OCI-LY7 (cell line): ENCODE results near the gene TRIB2. TPM values are rescaled to one million over a fixed set of nuclear protein-coding genes. Genes with fewer than 3 reads are reported as not detected.

Experiments used
- BruUV-seq: library from RNA; stranded (reverse); fragments of 400-500 nt; replicated peaks from 2 replicates; lab custom pipeline; 2021; lab: Mats Ljungman, UMichigan
- CTCF ChIA-PET: fragments of 300-600 bp; sonication (Branson Sonifier 250); formaldehyde crosslinking; loops from one replicate; lab custom pipeline; 2022; ENCODE audit warnings: antibody characterized with exemption; ENCODE audit not compliant: unreplicated experiment; lab: Charles Lee
- POLR2A ChIA-PET: fragments of 300-600 bp; sonication (Branson Sonifier 250); formaldehyde crosslinking; loops from one replicate; lab custom pipeline; 2022; ENCODE audit warnings: antibody characterized with exemption; lab: Charles Lee
- DNase-seq: peaks from one replicate; pipeline ENCODE4 v3.0.0-alpha.2; 2015; ENCODE audit warnings: low spot score
- H2AFZ ChIP-seq: fragments of 200-600 bp; sonication (generic), shearing (Covaris generic); 2 replicates; pipeline ENCODE4 v1.6.1; 2014; ENCODE audit warnings: mild to moderate bottlenecking, antibody characterized with exemption, low read length, moderate library complexity
- H3K27ac ChIP-seq: fragments of 200-600 bp; sonication (generic); 2 replicates; pipeline ENCODE4 v1.5.1; 2014; ENCODE audit warnings: mixed run types, low read depth, mild to moderate bottlenecking, moderate library complexity, low read length, inconsistent platforms; ENCODE audit not compliant: poor library complexity, severe bottlenecking
- H3K36me3 ChIP-seq: fragments of 200-600 bp; sonication (generic); 2 replicates; pipeline ENCODE4 v1.6.1; 2014; ENCODE audit warnings: mild to moderate bottlenecking, antibody characterized with exemption, low read length, moderate library complexity, mixed read lengths; ENCODE audit not compliant: insufficient read depth
- H3K4me1 ChIP-seq: fragments of 200-600 bp; sonication (generic); 2 replicates; pipeline ENCODE4 v1.5.1; 2014; ENCODE audit warnings: mild to moderate bottlenecking, low read length; ENCODE audit not compliant: insufficient read depth, poor library complexity, severe bottlenecking
- H3K4me2 ChIP-seq: fragments of 200-600 bp; sonication (generic); 2 replicates; pipeline ENCODE4 v1.6.1; 2014; ENCODE audit warnings: mild to moderate bottlenecking, low read length
- H3K4me3 ChIP-seq: fragments of 200-600 bp; sonication (generic); 2 replicates; pipeline ENCODE4 v1.5.1; 2014; ENCODE audit warnings: mild to moderate bottlenecking, low read depth, low read length; ENCODE audit not compliant: poor library complexity, severe bottlenecking
- H3K79me2 ChIP-seq: fragments of 200-600 bp; sonication (generic); 2 replicates; pipeline ENCODE4 v1.6.1; 2016; ENCODE audit warnings: low read depth, mild to moderate bottlenecking, low read length, moderate library complexity, mixed read lengths; ENCODE audit not compliant: insufficient read depth
- H3K9me2 ChIP-seq: fragments of 200-600 bp; sonication (generic); 2 replicates; pipeline ENCODE4 v1.6.1; 2016; ENCODE audit warnings: mild to moderate bottlenecking, low read length, mixed read lengths; ENCODE audit not compliant: insufficient read depth
- H3K9me3 ChIP-seq: fragments of 200-600 bp; sonication (generic); 2 replicates; pipeline ENCODE4 v1.6.1; 2014; ENCODE audit warnings: mild to moderate bottlenecking, mixed run types, low read length, mixed read lengths
- H4K20me1 ChIP-seq: fragments of 200-600 bp; sonication (generic); 2 replicates; pipeline ENCODE4 v1.6.1; 2014; ENCODE audit warnings: mild to moderate bottlenecking, antibody characterized with exemption, low read length, moderate library complexity, mixed read lengths; ENCODE audit not compliant: insufficient read depth
- CTCF ChIP-seq: fragments of 200-600 bp; sonication (generic); conservative IDR thresholded peaks from 2 replicates; pipeline ENCODE4 v1.5.1; 2014; ENCODE audit warnings: mild to moderate bottlenecking, antibody characterized with exemption, low read length, moderate library complexity, mixed read lengths
- EZH2phosphoT487 ChIP-seq: fragments of 200-600 bp; sonication (generic); IDR thresholded peaks from 2 replicates; pipeline ENCODE4 v1.6.1; 2018; ENCODE audit warnings: low read depth, borderline replicate concordance, mild to moderate bottlenecking, mixed run types, antibody characterized with exemption, low read length, moderate library complexity, mixed read lengths
- intact Hi-C: fragments of 100-400 bp; cut with micrococcal nuclease; formaldehyde crosslinking; loops from one replicate; pipeline ENCODE4 v1.10.0; 2022; ENCODE audit not compliant: unreplicated experiment
- total RNA-seq, 2 experiments: library from RNA; depleted of rRNA in 1 of 2; stranded (reverse); fragments of >200 nt in 1 of 2; shearing (Covaris generic) in 1 of 2; gene quantifications; 2 replicates each; pipeline ENCODE4 v1.2.3, GENCODE V29; 2014 to 2022

Gene TRIB2
- total RNA-seq, 2 experiments from 2014 or later = 18.8 to 26.0 TPM

- TF ChIP-seq EZH2phosphoT487 = no peak
- no peak for TF ChIP-seq CTCF
- no peaks in the 10 kb centered on the region for H3K4me1 ChIP-seq
- no peak overlapping the region for H3K27ac ChIP-seq
- CTCF ChIA-PET = no interaction called here
- POLR2A ChIA-PET = no interaction called here
- no peak for DNase-seq
- H3K4me2 ChIP-seq = no peak overlapping the region
- intact Hi-C loops = no loop called here
- H4K20me1 ChIP-seq = no peaks in the 10 kb centered on the region
- no peak overlapping the region for H2AFZ ChIP-seq
- no peaks in the 10 kb centered on the region for H3K9me2 ChIP-seq
- H3K4me3 ChIP-seq = no peak overlapping the region
- no peaks in the 10 kb centered on the region for H3K36me3 ChIP-seq
- H3K79me2 ChIP-seq = no peaks in the 10 kb centered on the region
- no peaks in the 10 kb centered on the region for H3K9me3 ChIP-seq
- BruUV-seq = no TSS peak
These were observed 62.3 kb downstream of the TRIB2 start for GRCh38 chr2:12778811-12779579.

- Histone ChIP-seq H3K9me3 (no peaks in the 10 kb centered on the region), H3K4me3 (no peak overlapping the region), H3K27ac (no peak overlapping the region), H3K79me2 (no peaks in the 10 kb centered on the region), H3K36me3 (no peaks in the 10 kb centered on the region), H3K4me2 (no peak overlapping the region), H4K20me1 (no peaks in the 10 kb centered on the region), H3K4me1 (no peaks in the 10 kb centered on the region), H3K9me2 (no peaks in the 10 kb centered on the region), H2AFZ (no peak overlapping the region)
- ChIA-PET CTCF (no interaction called here), POLR2A (interaction anchor here (0.5 kb wide), 1 partner anchor 10 kb away, joined by 4 read pairs; no protein-coding TSS in a partner anchor)
- intact Hi-C loops = no loop called here
- no TSS peak for BruUV-seq
- no peak for DNase-seq
- TF ChIP-seq CTCF = no peak
- TF ChIP-seq EZH2phosphoT487 = no peak
These were observed 64.6 kb downstream of the TRIB2 start for GRCh38 chr2:12781329-12781728.
